LNCaP clone FGC (cell line): Measurements from ENCODE around the gene HOXA4.

Source experiments
- DNase-seq: peaks from one replicate; pipeline ENCODE4 v3.0.0-alpha.2; 2011; ENCODE audit warnings: low read depth
- H3K4me3 ChIP-seq: 2 replicates; pipeline ENCODE4 v1.5.1; 2011; ENCODE audit warnings: mild to moderate bottlenecking, low read depth, low read length, control low read depth
- CTCF ChIP-seq: IDR thresholded peaks from 2 replicates; pipeline ENCODE4 v1.5.1; 2012; ENCODE audit warnings: mild to moderate bottlenecking; ENCODE audit not compliant: control insufficient read depth, insufficient read depth; ENCODE audit errors: extremely low read depth

HOXA4 gene

GRCh38 chr7:27130540-27131389 is at the start of gene HOXA4:
HOXA4 (minus strand) TSS chr7:27130757; CDS start chr7:27130733, 24 bp downstream.
- DNase-seq = no peak
- peak within 1 kb of the TSS; percentile 44 for H3K4me3 ChIP-seq
- no peak for TF ChIP-seq CTCF

GRCh38 chr7:27179503-27180430 is 49.2 kb upstream of the HOXA4 start:
- peak; percentile 65 for TF ChIP-seq CTCF
- no peak for DNase-seq
- no peak overlapping the region for H3K4me3 ChIP-seq

- no peak for TF ChIP-seq CTCF
- H3K4me3 ChIP-seq = no peak overlapping the region
- DNase-seq = no peak
Measured at GRCh38 chr7:27179030-27179429, 48.5 kb upstream of the HOXA4 start.

- DNase-seq = no peak
- no peak for TF ChIP-seq CTCF
- no peak overlapping the region for H3K4me3 ChIP-seq
Measured at GRCh38 chr7:27178366-27178765, 47.8 kb upstream of the HOXA4 start.

GRCh38 chr7:27177795-27178320 is 47.3 kb upstream of the HOXA4 start:
- DNase-seq = no peak
- no peak for TF ChIP-seq CTCF
- H3K4me3 ChIP-seq = no peak overlapping the region

- no peak for DNase-seq
- no peak for TF ChIP-seq CTCF
- no peak overlapping the region for H3K4me3 ChIP-seq
Measured at GRCh38 chr7:27176962-27177794, 46.6 kb upstream of the HOXA4 start.
